Subcutaneous abdominal adipose tissue (tissue), 5 donors: ENCODE data around the gene NEU2.
"Not testable (repeated sequence)": the region's sequence is repeated elsewhere in the genome, so short reads cannot be mapped to it uniquely, and the experiment has no call there.

Experiments used
- H3K27ac ChIP-seq: one replicate; pipeline ENCODE4 v1.7.0; 2013; ENCODE audit warnings: low read depth, mild to moderate bottlenecking, inconsistent platforms, low read length, moderate library complexity
- H3K27me3 ChIP-seq, 5 donors: one replicate each; pipeline ENCODE4 v1.7.0; 2013; ENCODE audit warnings: low read length in 5 of 5, inconsistent platforms in 1 of 5; ENCODE audit not compliant: control insufficient read depth in 5 of 5, insufficient read depth in 4 of 5
- H3K36me3 ChIP-seq, 5 donors: one replicate each; pipeline ENCODE4 v1.7.0; 2013; ENCODE audit warnings: low read length in 5 of 5; ENCODE audit not compliant: control insufficient read depth in 5 of 5, insufficient read depth in 5 of 5
- H3K4me1 ChIP-seq, 5 donors: one replicate each; pipeline ENCODE4 v1.7.0; 2013; ENCODE audit warnings: low read length in 5 of 5, mild to moderate bottlenecking in 3 of 5, moderate library complexity in 1 of 5; ENCODE audit not compliant: control insufficient read depth in 5 of 5, insufficient read depth in 5 of 5
- H3K4me3 ChIP-seq, 5 donors: one replicate each; pipeline ENCODE4 v1.7.0; 2013; ENCODE audit warnings: low read length in 5 of 5, low read depth in 1 of 5
- H3K9ac ChIP-seq, 5 donors: one replicate each; pipeline ENCODE4 v1.7.0; 2013; ENCODE audit warnings: low read length in 5 of 5, mild to moderate bottlenecking in 4 of 5, moderate library complexity in 3 of 5
- H3K9me3 ChIP-seq, 5 donors: one replicate each; pipeline ENCODE4 v1.7.0; 2013; ENCODE audit warnings: low read length in 5 of 5; ENCODE audit not compliant: control insufficient read depth in 5 of 5
- donor health status: healthy.
- donor health status: healthy.
- donor health status: healthy.
- donor health status: healthy.
- donor health status: healthy.

The NEU2 gene

DNA sequence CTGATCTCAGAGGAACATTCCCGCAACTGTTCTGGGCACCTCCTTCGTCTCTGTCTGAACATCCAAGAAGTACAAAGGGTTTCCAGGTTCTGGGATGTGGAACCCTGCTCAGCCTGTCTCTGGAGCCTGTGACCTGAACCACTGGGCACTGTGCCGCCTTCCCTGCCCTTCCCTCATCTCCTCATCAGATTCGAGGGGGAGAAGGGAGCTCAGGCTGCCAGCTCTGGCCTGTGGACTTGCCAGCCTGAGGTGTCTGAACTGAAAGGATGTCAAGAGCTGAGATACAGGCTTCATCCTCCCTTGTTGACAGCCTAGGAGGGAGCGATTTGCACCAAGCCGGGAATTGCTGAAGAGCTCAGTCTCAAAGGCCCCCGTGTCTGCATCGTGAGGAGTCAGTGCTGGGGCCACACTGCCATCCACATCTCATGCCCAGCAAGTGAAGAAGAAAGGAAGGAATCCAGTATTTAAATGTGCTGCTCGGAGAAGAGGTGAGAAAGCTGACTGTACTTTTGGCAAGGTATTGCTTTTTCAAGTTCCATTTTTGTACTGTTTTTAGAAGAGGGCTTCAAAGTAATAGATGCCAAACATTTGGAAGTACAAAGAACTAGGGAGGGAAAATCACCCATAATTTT lies 12.6 kb downstream of the NEU2 start:
- Histone ChIP-seq H3K9me3 (no peaks in the 10 kb centered on the region), H3K27me3 (peaks cover 3 to 8% (median 4%) of the 10 kb centered on the region in 5 donors), H3K27ac (no peak overlapping the region), H3K36me3 (no peaks in the 10 kb centered on the region), H3K4me3 (no peak overlapping the region), H3K9ac (no peak overlapping the region), H3K4me1 (no peaks in the 10 kb centered on the region)

DNA sequence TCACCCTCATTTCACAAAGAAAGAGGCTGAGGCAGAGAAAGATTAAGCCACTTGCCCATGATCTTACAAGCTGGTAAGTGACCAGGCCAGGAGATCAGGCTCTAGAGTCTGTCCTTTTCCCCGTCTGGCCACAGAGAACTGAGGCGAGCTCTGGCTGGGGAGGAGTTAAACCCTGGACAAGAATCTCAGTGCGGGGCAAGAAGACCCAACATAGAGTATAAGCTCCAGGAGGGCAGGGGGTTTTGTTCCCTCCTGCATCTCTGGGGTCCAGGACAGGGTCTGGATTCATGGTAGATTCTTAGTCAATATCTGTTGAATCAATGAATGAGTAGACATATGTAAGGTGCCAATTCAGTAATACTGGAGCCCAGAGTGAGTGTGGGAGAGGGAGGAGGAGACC lies 14.7 kb downstream of the NEU2 start:
- Histone ChIP-seq H3K27me3 (peaks cover 0 to 6% (median 3%) of the 10 kb centered on the region in 5 donors), H3K9ac (no peak overlapping the region), H3K27ac (no peak overlapping the region)

GRCh38 chr2:233047667-233048066 lies 15.2 kb downstream of the NEU2 start:
- Histone ChIP-seq H3K27ac (no peak overlapping the region), H3K9me3 (no peaks in the 10 kb centered on the region)

More for the DNA sequence above, 14.7 kb downstream of the NEU2 start:
- no peaks in the 10 kb centered on the region for H3K9me3 ChIP-seq
- H3K4me3 ChIP-seq: no peak overlapping the region
- H3K36me3 ChIP-seq: no peaks in the 10 kb centered on the region
- H3K4me1 ChIP-seq: peaks cover 0 to 7% (median 0%) of the 10 kb centered on the region in 5 donors

DNA sequence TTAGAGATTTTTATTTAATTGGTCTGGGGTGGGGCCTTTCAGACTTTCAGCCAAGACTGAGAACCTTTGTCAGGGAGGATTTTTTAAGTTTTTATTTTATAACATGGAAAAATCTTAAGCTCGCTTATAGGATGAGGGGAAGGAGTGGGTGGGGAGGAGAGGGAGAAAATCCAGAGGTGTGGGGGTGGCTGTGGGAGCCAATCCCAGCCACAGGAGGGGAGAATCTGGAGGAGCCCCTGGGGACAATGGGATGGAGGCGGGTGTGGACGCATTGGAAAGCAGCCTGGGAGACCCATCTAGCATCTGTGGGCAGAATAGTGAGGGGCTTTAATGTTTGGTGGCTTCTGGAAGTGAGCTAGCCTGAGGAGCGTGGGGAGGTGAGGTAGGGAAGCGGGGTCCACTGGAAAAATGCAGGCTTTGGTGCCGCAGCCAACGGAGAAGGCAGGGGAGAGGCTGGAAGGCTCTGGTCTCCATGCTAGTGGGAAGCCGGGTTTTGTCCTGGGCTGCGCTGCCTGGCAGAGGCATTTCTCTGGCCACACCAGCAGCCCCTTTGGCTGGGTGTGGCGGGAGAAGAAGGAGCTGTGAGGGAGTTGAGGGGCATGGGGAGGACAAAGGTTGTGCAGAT lies 16.2 kb downstream of the NEU2 start:
- Histone ChIP-seq H3K4me1 (peaks cover 0 to 7% (median 0%) of the 10 kb centered on the region in 5 donors), H3K9ac (no peak overlapping the region), H3K27ac (no peak overlapping the region), H3K36me3 (no peaks in the 10 kb centered on the region), H3K27me3 (peaks cover 0 to 6% (median 3%) of the 10 kb centered on the region in 5 donors), H3K9me3 (no peaks in the 10 kb centered on the region), H3K4me3 (no peak overlapping the region)

More at GRCh38 chr2:233047667-233048066, 15.2 kb downstream of the NEU2 start:
- Histone ChIP-seq H3K4me3 (no peak overlapping the region), H3K4me1 (peaks cover 0 to 7% (median 0%) of the 10 kb centered on the region in 5 donors), H3K36me3 (no peaks in the 10 kb centered on the region), H3K27me3 (peaks cover 0 to 6% (median 3%) of the 10 kb centered on the region in 5 donors), H3K9ac (no peak overlapping the region)

DNA sequence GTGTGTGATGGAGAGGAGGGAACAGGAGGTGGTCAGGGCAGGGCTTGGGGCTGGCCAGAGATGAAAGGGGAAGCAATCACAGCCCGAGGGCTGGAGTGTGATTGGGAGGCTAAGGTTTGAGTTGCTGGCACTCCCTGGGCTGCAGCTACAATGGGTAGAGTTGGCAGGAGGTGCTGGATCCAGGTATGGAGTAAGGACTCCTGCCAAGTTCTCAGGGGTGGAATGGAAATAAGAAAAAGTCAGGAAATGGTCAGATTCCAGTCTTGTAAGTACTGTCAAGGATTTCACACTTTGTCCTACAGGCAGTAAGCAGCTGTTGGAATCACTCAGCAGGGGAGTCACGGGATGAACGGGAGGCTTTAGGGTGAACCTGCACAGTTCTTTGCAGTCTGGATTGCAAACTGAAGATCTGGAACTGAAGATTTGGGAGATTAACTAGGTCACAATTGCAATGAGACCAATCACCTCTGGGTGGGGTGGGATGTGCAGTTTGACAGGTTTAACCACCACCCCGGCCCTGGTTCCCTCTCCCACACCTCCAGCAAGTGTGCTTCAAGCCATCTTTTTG lies 16.8 kb downstream of the NEU2 start:
- H3K27ac ChIP-seq: no peak overlapping the region
- no peak overlapping the region for H3K4me3 ChIP-seq
- H3K27me3 ChIP-seq: peaks cover 0 to 9% (median 3%) of the 10 kb centered on the region in 5 donors
- no peaks in the 10 kb centered on the region for H3K36me3 ChIP-seq
- peaks cover 0 to 12% (median 0%) of the 10 kb centered on the region in 5 donors for H3K4me1 ChIP-seq
- no peaks in the 10 kb centered on the region for H3K9me3 ChIP-seq
- no peak overlapping the region for H3K9ac ChIP-seq

DNA sequence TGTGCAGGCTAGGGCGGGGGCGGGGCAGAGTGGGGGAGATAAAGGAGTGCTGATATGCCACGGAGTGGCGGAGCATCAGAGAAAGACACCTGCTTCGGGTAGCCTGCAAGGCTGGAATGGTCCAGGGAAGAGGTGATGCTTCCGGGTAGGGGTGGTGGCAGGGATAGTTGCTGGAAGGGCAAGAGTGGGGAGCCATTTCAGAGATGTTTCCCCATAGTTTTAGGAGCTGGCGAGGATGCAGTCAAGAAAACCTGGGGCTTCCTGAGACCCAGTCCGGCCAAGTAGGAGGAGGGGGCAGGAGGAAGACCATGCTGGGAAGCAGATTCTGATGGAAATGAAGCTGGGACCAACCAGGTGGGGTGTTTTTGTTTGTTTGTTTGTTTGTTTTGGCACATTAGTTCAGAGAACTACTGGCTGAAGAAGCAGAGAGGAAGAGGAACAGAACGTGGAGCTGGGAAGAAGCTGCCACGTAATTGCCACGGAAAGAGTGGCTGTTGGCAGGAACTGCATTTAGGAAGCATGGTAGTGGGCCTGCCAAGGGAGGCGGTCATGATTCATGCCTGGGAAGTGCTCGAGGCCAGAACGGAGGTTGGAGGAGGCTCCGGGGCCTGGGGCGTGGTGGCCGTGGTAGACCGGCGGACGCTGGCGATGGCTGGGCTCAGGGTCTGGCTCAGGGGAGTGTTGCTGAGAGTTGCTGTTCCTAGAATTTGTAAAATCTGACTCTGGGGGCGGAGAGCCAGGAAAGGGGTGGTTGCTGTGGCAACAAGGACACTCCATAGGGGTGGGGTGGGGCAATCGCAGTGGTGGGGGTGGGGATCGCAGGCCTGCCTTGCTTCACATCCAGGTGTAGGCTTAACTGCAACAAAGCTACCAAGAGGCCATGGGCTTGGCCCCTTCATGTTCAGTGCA lies 19.0 kb downstream of the NEU2 start:
- H3K4me1 ChIP-seq: peaks cover 0 to 12% (median 0%) of the 10 kb centered on the region in 5 donors
- H3K27ac ChIP-seq: no peak overlapping the region
- H3K9me3 ChIP-seq: no peaks in the 10 kb centered on the region
- no peak overlapping the region for H3K9ac ChIP-seq
- peaks cover 0 to 10% (median 3%) of the 10 kb centered on the region in 5 donors for H3K27me3 ChIP-seq
- no peak overlapping the region for H3K4me3 ChIP-seq
- no peaks in the 10 kb centered on the region for H3K36me3 ChIP-seq

DNA sequence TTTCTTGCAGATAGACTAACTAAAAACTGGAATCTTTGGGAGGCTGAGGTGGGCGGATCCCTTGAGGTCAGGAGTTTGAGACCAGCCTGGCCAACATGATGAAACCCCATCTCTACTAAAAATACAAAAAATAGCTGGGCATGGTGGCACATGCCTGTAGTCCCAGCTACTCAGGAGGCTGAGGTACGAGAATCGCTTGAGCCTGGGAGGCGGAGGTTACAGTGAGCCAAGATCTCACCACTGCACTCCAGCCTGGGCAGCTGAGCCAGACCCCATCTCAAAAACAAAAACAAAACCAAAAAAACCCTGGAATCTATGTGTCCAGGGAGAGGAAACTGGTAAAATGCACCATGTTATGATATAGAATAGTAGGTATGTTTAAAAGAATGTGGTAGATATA lies 20.0 kb downstream of the NEU2 start:
- not testable (repeated sequence) for H3K27ac ChIP-seq, H3K36me3 ChIP-seq, H3K4me3 ChIP-seq, H3K9me3 ChIP-seq, H3K9ac ChIP-seq
- H3K4me1 ChIP-seq: peaks cover 0 to 12% (median 0%) of the 10 kb centered on the region in 5 donors
- peaks cover 0 to 10% (median 3%) of the 10 kb centered on the region in 5 donors for H3K27me3 ChIP-seq

DNA sequence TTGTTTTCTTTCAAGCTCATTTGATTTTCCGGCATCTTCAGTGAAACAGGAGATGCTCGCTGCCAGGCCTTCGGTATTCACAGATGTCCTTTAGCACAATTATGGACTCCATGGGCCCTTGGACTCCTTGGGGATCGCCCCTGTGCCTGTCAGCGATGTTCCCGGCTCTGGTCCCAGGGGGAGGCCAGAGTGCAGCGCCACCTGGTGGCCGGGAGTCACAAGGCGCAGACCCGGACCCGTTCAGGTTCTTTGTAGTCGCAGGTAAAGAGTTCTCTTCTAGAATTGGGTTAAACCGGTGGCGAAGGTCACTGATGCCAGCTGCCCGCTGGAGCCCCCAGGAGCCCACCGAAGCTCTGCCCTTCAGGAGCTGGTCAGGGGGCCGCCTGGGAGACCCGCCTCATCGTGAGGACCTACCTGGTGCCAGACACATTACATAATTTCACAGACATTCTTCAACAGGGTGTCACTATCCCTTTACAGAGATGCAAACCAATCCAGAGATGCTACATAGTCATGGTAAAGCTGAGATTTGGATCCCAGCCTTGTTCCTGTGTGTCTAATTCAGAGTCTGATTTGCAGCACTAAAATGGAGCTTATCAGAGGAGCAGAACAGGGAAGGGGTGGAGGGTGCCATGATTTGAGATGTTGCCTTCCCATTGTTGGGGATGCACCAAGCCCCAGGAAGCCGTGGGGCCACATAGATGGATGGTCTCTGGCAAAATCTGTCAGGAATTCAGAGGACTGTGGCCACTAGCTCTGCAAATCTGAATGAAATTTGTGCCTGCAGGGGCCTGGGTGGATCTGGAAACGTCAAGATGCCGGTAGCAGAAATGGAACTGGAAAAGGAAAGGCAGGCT lies 21.7 kb downstream of the NEU2 start:
- Histone ChIP-seq H3K36me3 (no peaks in the 10 kb centered on the region), H3K4me3 (no peak overlapping the region), H3K4me1 (peaks cover 0 to 15% (median 2%) of the 10 kb centered on the region in 5 donors), H3K9ac (no peak overlapping the region), H3K27me3 (peaks cover 0 to 9% (median 0%) of the 10 kb centered on the region in 5 donors), H3K9me3 (no peaks in the 10 kb centered on the region), H3K27ac (no peak overlapping the region)

DNA sequence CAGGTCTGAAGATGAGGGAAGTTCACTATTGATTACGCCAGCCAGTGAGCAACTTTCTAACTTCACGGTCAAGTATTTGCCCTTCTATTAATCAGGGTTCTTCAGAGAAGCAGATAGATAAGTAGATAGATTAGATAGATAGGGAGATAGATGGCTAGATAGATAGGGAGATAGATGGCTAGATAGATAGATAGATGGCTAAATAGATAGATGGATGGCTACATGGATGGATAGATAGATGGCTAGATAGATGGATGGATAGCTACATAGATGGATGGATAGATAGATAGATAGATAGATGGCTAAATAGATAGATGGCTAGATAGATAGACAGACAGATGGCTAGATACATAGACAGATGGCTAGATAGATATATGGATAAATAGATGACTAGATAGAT lies 22.9 kb downstream of the NEU2 start:
- no peaks in the 10 kb centered on the region for H3K9me3 ChIP-seq
- no peak overlapping the region for H3K27ac ChIP-seq
- H3K36me3 ChIP-seq: no peaks in the 10 kb centered on the region
- no peak overlapping the region for H3K9ac ChIP-seq
- H3K4me1 ChIP-seq: peaks cover 0 to 24% (median 6%) of the 10 kb centered on the region in 5 donors
- peaks cover 0 to 9% (median under 1%) of the 10 kb centered on the region in 5 donors for H3K27me3 ChIP-seq
- H3K4me3 ChIP-seq: no peak overlapping the region
